ENCODE measurements around the gene ST6GALNAC3.

Gene ST6GALNAC3

DNA sequence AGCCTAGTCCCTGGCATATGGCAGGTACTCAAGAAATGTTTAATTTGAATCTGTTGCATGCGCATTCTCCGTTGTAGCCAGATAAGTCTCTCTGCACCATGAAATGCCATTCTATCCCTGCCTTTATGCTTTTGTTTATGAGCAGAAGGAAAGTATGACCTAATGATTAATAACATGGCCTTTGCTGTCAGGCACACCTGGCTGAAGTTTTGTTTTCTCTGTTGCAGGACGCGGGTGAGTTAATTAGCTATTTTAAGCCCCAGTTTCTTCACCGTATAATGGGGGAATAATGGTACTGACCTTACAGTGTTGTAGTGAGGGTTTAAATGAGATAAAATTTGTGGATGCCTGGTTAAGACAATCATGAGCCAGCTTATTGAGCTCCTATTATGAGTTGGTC is 87.7 kb downstream of the ST6GALNAC3 start:
- TF ChIP-seq, protein P1, sequence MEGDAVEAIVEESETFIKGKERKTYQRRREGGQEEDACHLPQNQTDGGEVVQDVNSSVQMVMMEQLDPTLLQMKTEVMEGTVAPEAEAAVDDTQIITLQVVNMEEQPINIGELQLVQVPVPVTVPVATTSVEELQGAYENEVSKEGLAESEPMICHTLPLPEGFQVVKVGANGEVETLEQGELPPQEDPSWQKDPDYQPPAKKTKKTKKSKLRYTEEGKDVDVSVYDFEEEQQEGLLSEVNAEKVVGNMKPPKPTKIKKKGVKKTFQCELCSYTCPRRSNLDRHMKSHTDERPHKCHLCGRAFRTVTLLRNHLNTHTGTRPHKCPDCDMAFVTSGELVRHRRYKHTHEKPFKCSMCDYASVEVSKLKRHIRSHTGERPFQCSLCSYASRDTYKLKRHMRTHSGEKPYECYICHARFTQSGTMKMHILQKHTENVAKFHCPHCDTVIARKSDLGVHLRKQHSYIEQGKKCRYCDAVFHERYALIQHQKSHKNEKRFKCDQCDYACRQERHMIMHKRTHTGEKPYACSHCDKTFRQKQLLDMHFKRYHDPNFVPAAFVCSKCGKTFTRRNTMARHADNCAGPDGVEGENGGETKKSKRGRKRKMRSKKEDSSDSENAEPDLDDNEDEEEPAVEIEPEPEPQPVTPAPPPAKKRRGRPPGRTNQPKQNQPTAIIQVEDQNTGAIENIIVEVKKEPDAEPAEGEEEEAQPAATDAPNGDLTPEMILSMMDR (IDR thresholded peaks at IDR 0.05; ENCODE audit: control insufficient read depth, insufficient read depth, low read depth, low read length, missing control alignments) = no peak
- no peak overlapping the region for H3K4me3 ChIP-seq (ENCODE audit: control insufficient read depth, low read depth, low read length)
- DNase-seq (ENCODE audit: low read depth) = no peak

DNA sequence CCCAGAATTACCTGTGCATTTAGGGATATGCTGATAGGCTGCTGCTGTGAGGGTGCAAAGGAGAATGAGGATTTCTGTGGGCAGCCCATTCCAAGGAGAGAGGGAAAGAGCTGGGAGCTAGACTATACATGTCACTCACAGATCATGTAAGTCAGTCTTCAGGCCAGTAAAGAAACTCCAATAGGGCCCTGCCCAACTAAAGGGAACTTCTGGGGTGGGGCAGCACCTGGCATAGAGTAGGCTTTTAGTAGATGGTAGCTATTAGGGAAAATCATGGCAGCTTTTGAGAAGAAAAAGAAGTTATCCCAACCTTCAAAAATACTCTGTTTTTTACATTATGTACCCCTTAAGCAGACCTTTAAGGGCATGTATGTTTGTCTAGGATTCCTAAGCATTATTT is 89.6 kb downstream of the ST6GALNAC3 start:
- no peak for DNase-seq (ENCODE audit: low read depth)
- no peak overlapping the region for H3K4me3 ChIP-seq (ENCODE audit: control insufficient read depth, low read depth, low read length)
- TF ChIP-seq, protein P1 (IDR thresholded peaks at IDR 0.05; ENCODE audit: control insufficient read depth, insufficient read depth, low read depth, low read length, missing control alignments) = no peak

DNA sequence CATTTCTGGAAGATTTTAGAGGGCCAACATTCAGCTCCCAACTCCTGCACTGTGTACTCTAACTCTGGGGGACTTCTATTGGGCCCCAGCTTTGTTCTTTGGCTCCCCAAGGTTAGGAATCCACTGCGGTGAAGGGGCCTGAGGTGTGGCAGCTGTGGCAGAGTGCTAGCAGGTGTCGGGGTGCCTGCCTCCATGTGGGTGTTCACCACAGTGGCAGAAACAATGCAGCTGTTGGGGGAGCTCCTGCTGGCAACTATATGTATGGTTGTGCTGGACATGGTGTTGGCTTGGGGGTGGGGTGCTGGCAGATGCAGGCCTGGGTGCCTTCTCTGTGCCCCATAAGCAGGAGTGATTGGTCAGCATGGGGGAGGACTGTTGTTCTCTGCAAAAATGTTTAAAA is 95.5 kb downstream of the ST6GALNAC3 start:
- no peak overlapping the region for H3K4me3 ChIP-seq (ENCODE audit: control insufficient read depth, low read depth, low read length)
- no peak for DNase-seq (ENCODE audit: low read depth)
- TF ChIP-seq, protein P1 (IDR thresholded peaks at IDR 0.05; ENCODE audit: control insufficient read depth, insufficient read depth, low read depth, low read length, missing control alignments) = no peak

DNA sequence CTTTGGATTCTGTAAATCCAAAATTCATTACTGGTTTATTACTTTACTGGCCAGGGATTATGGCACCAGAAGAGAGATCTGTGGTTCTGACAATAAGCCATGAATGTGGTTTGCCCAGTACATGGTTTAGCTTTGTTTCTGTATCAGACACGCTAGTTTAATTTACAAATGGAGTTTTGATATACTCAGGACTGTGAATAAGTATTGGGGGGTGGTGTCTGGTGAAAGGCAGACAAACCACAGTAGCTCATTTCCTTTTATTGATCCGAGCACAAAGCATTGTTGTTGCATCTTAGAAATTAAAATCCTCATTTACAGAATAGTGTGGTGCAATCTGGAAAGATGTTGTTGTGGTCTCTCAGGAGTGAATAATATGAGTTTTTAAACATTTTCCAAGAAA is 96.0 kb downstream of the ST6GALNAC3 start:
- H3K4me3 ChIP-seq (ENCODE audit: control insufficient read depth, low read depth, low read length) = no peak overlapping the region
- no peak for DNase-seq (ENCODE audit: low read depth)
- TF ChIP-seq, protein P1 (IDR thresholded peaks at IDR 0.05; ENCODE audit: control insufficient read depth, insufficient read depth, low read depth, low read length, missing control alignments) = no peak

DNA sequence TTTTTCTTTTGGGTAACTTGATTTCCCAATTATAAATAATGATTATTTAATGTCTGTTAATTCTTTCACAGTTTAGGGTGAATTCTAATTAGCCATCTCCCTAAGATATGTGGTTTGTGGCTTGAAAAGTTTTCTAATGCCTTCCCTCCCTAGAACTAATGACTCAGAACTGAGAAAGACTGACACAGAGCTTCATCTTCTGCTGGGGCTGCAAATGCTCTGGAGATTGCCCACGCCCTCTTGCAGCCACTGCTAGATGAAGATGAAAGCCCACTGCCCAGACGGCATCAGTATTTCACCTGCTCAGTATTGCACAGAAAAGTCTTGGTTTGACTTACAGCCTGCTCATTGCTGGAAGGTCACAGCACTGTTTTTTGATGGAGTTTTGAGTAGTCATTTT is 101.5 kb downstream of the ST6GALNAC3 start:
- no peak for DNase-seq (ENCODE audit: low read depth)
- TF ChIP-seq, protein P1 (IDR thresholded peaks at IDR 0.05; ENCODE audit: control insufficient read depth, insufficient read depth, low read depth, low read length, missing control alignments) = no peak
- no peak overlapping the region for H3K4me3 ChIP-seq (ENCODE audit: control insufficient read depth, low read depth, low read length)

DNA sequence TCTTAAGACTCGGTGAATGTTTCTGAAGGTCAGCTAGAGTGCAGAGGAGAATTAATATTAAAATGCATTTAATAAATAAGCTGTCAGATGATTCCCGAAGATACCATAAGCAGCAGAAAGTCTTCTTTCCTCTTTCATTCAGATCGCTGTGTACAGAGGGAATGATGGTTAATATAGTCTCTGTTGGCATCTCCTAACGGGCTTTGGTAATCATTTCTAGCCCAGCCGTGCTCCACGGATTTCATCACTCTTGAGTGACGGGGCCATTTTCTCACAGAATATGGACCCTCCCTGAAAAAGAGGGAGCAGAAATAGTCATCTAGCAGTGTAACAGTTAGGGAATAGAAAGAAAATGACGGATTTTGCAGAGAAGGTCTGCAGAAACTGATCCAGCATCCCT is 103.1 kb downstream of the ST6GALNAC3 start:
- H3K4me3 ChIP-seq (ENCODE audit: control insufficient read depth, low read depth, low read length) = no peak overlapping the region
- DNase-seq (ENCODE audit: low read depth) = no peak
- TF ChIP-seq, protein P1 (IDR thresholded peaks at IDR 0.05; ENCODE audit: control insufficient read depth, insufficient read depth, low read depth, low read length, missing control alignments) = no peak

DNA sequence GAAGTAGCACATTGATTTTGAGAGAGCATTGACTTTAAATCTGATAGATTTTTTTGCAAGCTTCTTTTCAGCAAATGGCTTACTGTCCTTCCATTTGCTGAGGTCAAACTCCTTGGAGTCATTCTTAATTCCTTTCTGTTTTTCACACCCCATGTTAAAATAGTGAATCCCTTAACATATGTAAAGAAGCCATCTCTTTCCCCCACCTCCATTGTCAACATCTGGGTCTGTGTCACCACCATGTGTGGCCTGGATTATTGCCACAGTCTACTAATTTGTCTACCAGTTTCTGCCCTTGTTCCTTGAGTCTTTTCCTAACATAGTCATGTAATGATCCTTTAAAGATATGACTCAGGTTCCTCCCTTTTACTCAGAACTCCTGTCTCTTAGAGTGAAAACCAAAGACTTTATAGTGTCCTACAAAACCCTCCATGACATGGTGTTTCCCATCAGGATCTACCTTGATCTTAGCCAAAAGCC is 104.7 kb downstream of the ST6GALNAC3 start:
- TF ChIP-seq, protein P1 (IDR thresholded peaks at IDR 0.05; ENCODE audit: control insufficient read depth, insufficient read depth, low read depth, low read length, missing control alignments) = no peak

More for the DNA sequence above, 104.7 kb downstream of the ST6GALNAC3 start:
- H3K4me3 ChIP-seq (ENCODE audit: control insufficient read depth, low read depth, low read length) = no peak overlapping the region
- no peak for DNase-seq (ENCODE audit: low read depth)
